Measurements from ENCODE around the gene OR52J3. TPM values are rescaled to one million over a fixed set of nuclear protein-coding genes. Genes with fewer than 3 reads are reported as not detected.

The OR52J3 gene
- not detected in 2 replicates for total RNA-seq

GRCh38 chr11:5046226-5046625 lies at the start of gene OR52J3:
Gene OR52J3, plus strand, starts transcription at chr11:5046526. Its CDS starts 0 bp downstream, at chr11:5046526.

DNA sequence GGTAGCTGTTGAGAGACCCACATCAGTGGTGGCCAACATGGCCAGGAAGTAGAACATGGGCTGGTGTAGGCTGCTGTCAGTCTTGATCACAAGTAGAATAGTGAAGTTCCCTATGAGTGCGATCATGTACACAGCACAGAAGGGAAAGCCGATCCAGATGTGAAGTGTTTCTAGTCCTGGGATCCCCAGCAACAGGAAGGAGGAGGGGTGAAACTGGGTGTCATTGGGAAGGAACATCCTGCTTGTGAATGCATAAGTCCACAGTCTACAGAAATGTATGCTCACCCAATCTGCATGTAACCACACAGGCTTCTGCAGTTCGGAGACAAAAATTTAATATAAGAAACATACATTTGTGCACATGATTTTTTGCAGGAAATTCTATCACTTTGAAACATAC lies 13.1 kb downstream of the OR52J3 start, which contains the start of gene OR52E2:
TSS of gene OR52E2 (minus strand) at position 237 of the 400 bp plus-strand sequence. CDS start at position 237, 0 bp downstream.

GRCh38 chr11:5069272-5069671 lies 22.9 kb downstream of the OR52J3 start, which contains the start of gene OR52E1:
Gene OR52E1, plus strand, starts transcription at chr11:5069572.

Other genes with a start within 250 kb of the OR52J3 start
- gene OR52R1, start 242.1 kb upstream of the OR52J3 start, total RNA-seq = not detected in 2 replicates
- gene OR51F2, start 225.2 kb upstream of the OR52J3 start, total RNA-seq = not detected in 2 replicates
- gene OR51S1, start 197.3 kb upstream of the OR52J3 start, total RNA-seq = not detected in 2 replicates
- gene OR51T1, start 164.6 kb upstream of the OR52J3 start, total RNA-seq = not detected in 2 replicates
- not detected in 2 replicates for gene OR51A7, start 142.7 kb upstream of the OR52J3 start, total RNA-seq
- gene OR51G2, start 127.2 kb upstream of the OR52J3 start, total RNA-seq = not detected in 2 replicates
- not detected in 2 replicates for gene OR51G1, start 122.2 kb upstream of the OR52J3 start, total RNA-seq
- gene OR51A4, start 98.9 kb upstream of the OR52J3 start, total RNA-seq = under 0.01 TPM in 1 of 2 replicates, not detected in the other
- not detected in 2 replicates for gene OR51A2, start 90.8 kb upstream of the OR52J3 start, total RNA-seq
- not detected in 2 replicates for gene OR51L1, start 51.7 kb upstream of the OR52J3 start, total RNA-seq
- gene OR52E2, start 13.1 kb downstream of the OR52J3 start, total RNA-seq = not detected in 2 replicates
- gene OR52E1, start 23.0 kb downstream of the OR52J3 start, total RNA-seq = not detected in 2 replicates
- gene OR52A5, start 91.8 kb downstream of the OR52J3 start, total RNA-seq = not detected in 2 replicates
- gene OR52A1, start 108.2 kb downstream of the OR52J3 start, total RNA-seq = not detected in 2 replicates
- not detected in 2 replicates for gene OR51V1, start 154.2 kb downstream of the OR52J3 start, total RNA-seq
- not detected in 2 replicates for gene HBB, start 180.5 kb downstream of the OR52J3 start, total RNA-seq
- gene HBD, start 188.0 kb downstream of the OR52J3 start, total RNA-seq = 0.19 TPM in 1 of 2 replicates, not detected in the other
- not detected in 2 replicates for gene HBG1, start 203.3 kb downstream of the OR52J3 start, total RNA-seq
- not detected in 2 replicates for gene HBG2, start 208.3 kb downstream of the OR52J3 start, total RNA-seq
- not detected in 2 replicates for gene HBE1, start 223.4 kb downstream of the OR52J3 start, total RNA-seq

Data from regular cardiac myocyte (primary cell).